ENCODE data around the gene DMAC2L. TPM values are rescaled to one million over a fixed set of nuclear protein-coding genes. Genes with fewer than 3 reads are reported as not detected.

DMAC2L gene
- total and polyA plus RNA-seq, 2 experiments from 2014 or later: 10.8 to 12.5 TPM

DNA sequence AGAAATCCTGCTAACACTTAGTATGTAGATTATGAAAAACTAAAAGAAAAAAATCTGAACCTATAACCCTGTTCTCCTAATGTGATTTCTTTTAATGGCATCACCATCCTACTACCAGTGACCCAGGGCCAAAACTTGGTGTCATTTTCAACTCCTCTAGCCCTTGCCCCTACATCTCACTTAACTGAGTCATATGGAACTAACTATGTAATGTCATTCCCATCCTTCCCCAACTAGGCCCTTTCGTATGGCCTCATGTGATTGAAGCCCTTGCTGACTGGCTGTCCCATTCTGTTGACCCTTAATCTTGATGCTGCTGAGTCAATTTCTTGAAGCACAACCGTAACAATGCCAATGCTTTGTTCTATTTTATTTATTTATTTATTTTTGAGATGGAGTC, 7.6 kb downstream of the DMAC2L start:
- Histone ChIP-seq H3K27me3 (no peaks in the 10 kb centered on the region), H3K4me1 (ENCODE audit: insufficient read depth) (no peaks in the 10 kb centered on the region), H2AFZ (no peak overlapping the region), H3K27ac (no peak overlapping the region), H3K36me3 (replicated peaks; ENCODE audit: insufficient read depth, low read depth) (no peaks in the 10 kb centered on the region), H3K79me2 (peaks cover 20% of the 10 kb centered on the region), H3K9me2 (replicated peaks; ENCODE audit: insufficient read depth) (no peaks in the 10 kb centered on the region), H3K9me3 (ENCODE audit: low read depth) (no peaks in the 10 kb centered on the region), H3K4me2 (no peak overlapping the region), H4K20me1 (ENCODE audit: insufficient read depth, poor library complexity, severe bottlenecking) (no peaks in the 10 kb centered on the region), H3K4me3 (no peak overlapping the region)
- DNase-seq (ENCODE audit: low spot score): no peak
- whole genome bisulfite sequencing (ENCODE audit: low lambda C conversion rate, missing lambda C conversion rate): 89% methylated on average over 2 of the region's 2 CpGs
- TF ChIP-seq EZH2 (IDR thresholded peaks at IDR 0.05; ENCODE audit: borderline replicate concordance) (no peak), EZH2phosphoT487 (IDR thresholded peaks at IDR 0.05; ENCODE audit: low read depth, severe bottlenecking, unreplicated experiment) (no peak)
- TF ChIP-seq, protein P1, sequence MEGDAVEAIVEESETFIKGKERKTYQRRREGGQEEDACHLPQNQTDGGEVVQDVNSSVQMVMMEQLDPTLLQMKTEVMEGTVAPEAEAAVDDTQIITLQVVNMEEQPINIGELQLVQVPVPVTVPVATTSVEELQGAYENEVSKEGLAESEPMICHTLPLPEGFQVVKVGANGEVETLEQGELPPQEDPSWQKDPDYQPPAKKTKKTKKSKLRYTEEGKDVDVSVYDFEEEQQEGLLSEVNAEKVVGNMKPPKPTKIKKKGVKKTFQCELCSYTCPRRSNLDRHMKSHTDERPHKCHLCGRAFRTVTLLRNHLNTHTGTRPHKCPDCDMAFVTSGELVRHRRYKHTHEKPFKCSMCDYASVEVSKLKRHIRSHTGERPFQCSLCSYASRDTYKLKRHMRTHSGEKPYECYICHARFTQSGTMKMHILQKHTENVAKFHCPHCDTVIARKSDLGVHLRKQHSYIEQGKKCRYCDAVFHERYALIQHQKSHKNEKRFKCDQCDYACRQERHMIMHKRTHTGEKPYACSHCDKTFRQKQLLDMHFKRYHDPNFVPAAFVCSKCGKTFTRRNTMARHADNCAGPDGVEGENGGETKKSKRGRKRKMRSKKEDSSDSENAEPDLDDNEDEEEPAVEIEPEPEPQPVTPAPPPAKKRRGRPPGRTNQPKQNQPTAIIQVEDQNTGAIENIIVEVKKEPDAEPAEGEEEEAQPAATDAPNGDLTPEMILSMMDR (IDR thresholded peaks at IDR 0.05; ENCODE audit: poor library complexity): no peak

DNA sequence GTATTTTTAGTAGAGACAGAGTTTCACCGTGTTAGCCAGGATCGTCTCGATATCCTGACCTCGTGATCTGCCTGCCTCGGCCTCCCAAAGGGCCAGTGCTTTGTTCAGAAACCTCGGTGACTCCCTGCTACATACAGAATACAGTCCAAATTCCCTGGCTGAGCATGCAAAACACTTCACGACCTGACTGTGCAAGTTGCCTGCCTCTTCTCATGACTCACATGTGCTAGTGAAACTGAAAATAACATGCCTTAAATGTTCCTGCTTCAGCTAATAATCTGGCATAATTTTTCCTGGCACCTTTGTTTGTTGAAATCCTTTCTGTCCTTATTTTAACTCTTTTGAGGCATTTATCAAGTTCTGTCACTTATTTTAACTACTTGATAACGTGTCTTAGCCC, 8.2 kb downstream of the DMAC2L start:
- H3K79me2 ChIP-seq: peaks cover 19% of the 10 kb centered on the region
- no peaks in the 10 kb centered on the region for H3K36me3 ChIP-seq (replicated peaks; ENCODE audit: insufficient read depth, low read depth)
- H4K20me1 ChIP-seq (ENCODE audit: insufficient read depth, poor library complexity, severe bottlenecking): no peaks in the 10 kb centered on the region
- H3K4me1 ChIP-seq (ENCODE audit: insufficient read depth): no peaks in the 10 kb centered on the region
- H3K27ac ChIP-seq: no peak overlapping the region
- no peaks in the 10 kb centered on the region for H3K9me2 ChIP-seq (replicated peaks; ENCODE audit: insufficient read depth)
- no peak overlapping the region for H3K4me2 ChIP-seq
- H2AFZ ChIP-seq: no peak overlapping the region
- H3K9me3 ChIP-seq (ENCODE audit: low read depth): no peaks in the 10 kb centered on the region
- TF ChIP-seq EZH2 (IDR thresholded peaks at IDR 0.05; ENCODE audit: borderline replicate concordance) (no peak), EZH2phosphoT487 (IDR thresholded peaks at IDR 0.05; ENCODE audit: low read depth, severe bottlenecking, unreplicated experiment) (no peak)
- TF ChIP-seq, protein P1 (IDR thresholded peaks at IDR 0.05; ENCODE audit: poor library complexity): no peak
- no peak for DNase-seq (ENCODE audit: low spot score)
- H3K27me3 ChIP-seq: no peaks in the 10 kb centered on the region
- H3K4me3 ChIP-seq: no peak overlapping the region
- WGBS (ENCODE audit: low lambda C conversion rate, missing lambda C conversion rate): 87% methylated on average over 8 of the region's 8 CpGs

DNA sequence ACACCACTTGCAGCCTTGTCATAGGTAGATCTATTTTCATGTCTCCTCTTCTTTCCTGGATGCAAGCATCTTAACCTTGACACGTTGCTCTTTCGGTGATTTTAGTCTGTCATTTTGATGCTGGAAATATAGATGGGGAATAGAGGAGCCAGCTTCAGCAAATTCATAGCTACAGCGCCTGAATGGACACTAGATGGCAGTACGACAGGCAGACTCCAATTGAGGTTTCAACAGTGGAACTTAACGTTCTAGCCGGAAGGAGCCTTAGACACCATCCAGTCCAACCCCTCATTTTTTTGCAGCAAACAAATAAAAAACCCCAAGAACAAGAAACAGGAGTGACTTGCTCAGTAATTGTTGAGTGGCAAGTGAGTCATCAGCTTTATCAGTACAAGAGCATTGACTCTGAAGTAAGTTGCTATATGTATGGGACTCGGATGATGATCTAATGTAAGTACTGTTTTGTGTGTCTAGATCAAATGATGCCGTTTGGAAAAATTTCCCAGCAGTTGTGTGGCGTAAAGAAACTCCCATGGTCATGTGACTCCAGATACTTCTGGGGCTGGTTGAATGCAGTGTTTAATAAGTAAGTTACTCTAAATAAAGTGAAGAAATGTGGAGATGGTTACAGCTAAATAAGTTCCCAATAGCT, 9.0 kb downstream of the DMAC2L start:
- TF ChIP-seq EZH2 (IDR thresholded peaks at IDR 0.05; ENCODE audit: borderline replicate concordance) (no peak), EZH2phosphoT487 (IDR thresholded peaks at IDR 0.05; ENCODE audit: low read depth, severe bottlenecking, unreplicated experiment) (no peak)
- TF ChIP-seq, protein P1 (IDR thresholded peaks at IDR 0.05; ENCODE audit: poor library complexity): peak; percentile 96
- WGBS (ENCODE audit: low lambda C conversion rate, missing lambda C conversion rate): 12% methylated on average over 9 of the region's 9 CpGs
- Histone ChIP-seq H4K20me1 (ENCODE audit: insufficient read depth, poor library complexity, severe bottlenecking) (no peaks in the 10 kb centered on the region), H3K27ac (peak overlapping the region; percentile 70), H3K9me2 (replicated peaks; ENCODE audit: insufficient read depth) (no peaks in the 10 kb centered on the region), H2AFZ (no peak overlapping the region), H3K36me3 (replicated peaks; ENCODE audit: insufficient read depth, low read depth) (no peaks in the 10 kb centered on the region), H3K4me1 (ENCODE audit: insufficient read depth) (no peaks in the 10 kb centered on the region), H3K27me3 (no peaks in the 10 kb centered on the region), H3K79me2 (peaks cover 19% of the 10 kb centered on the region), H3K4me3 (no peak overlapping the region), H3K9me3 (ENCODE audit: low read depth) (no peaks in the 10 kb centered on the region), H3K4me2 (peak overlapping the region; percentile 52)
- peak; percentile 91 for DNase-seq (ENCODE audit: low spot score)

Measured in hepatocyte (in vitro differentiated cells).